B cell (primary cell): ENCODE measurements around the gene HES2. TPM values are rescaled to one million over a fixed set of nuclear protein-coding genes. Genes with fewer than 3 reads are reported as not detected.

ENCODE experiments used
- ATAC-seq: fragments of 200-7000 bp; cut with Tn5 transposase; one replicate; pipeline ENCODE4 v1.10.0; 2021; ENCODE audit warnings: low read depth, mild to moderate bottlenecking, moderate number of reproducible peaks, moderate library complexity
- CTCF ChIA-PET: fragments of 350-600 bp; sonication (Branson Sonifier 250); formaldehyde crosslinking; loops from one replicate; lab custom pipeline; 2021; ENCODE audit warnings: antibody characterized with exemption, inconsistent platforms; lab: Charles Lee
- POLR2A ChIA-PET: fragments of 350-600 bp; sonication (Branson Sonifier 250); formaldehyde crosslinking; loops from one replicate; lab custom pipeline; 2021; ENCODE audit warnings: antibody characterized with exemption; lab: Charles Lee
- DNase-seq: peaks from one replicate; pipeline ENCODE4 v3.0.0; 2013
- H2AFZ ChIP-seq: 2 replicates; pipeline ENCODE4 v1.6.1; 2012; ENCODE audit warnings: mild to moderate bottlenecking, low read depth, low read length; ENCODE audit not compliant: insufficient read depth, poor library complexity, severe bottlenecking
- H3K27ac ChIP-seq, 2 donors: 1 replicate in 1 of 2; 2 replicates in 1 of 2; pipeline ENCODE4 v1.5.1; 2012 to 2013; ENCODE audit warnings: low read length in 2 of 2, mild to moderate bottlenecking in 2 of 2, moderate library complexity in 1 of 2
- H3K27me3 ChIP-seq, 4 experiments: fragments of 200-600 bp in 1 of 4; sonication (generic) in 1 of 4; replicated peaks in 1 of 4; 1 replicate in 2 of 4; 2 replicates in 2 of 4; pipeline versions ENCODE4 v1.6.1 to v1.7.0; 2013 to 2016; ENCODE audit warnings: low read length in 3 of 4, mild to moderate bottlenecking in 2 of 4, mixed read lengths in 1 of 4, moderate library complexity in 1 of 4; ENCODE audit not compliant: insufficient read depth in 4 of 4, control insufficient read depth in 3 of 4; ENCODE audit errors: control extremely low read depth in 1 of 4
- H3K36me3 ChIP-seq, 2 experiments: replicated peaks in 1 of 2; 1 replicate in 1 of 2; 2 replicates in 1 of 2; pipeline versions ENCODE4 v1.6.1 to v1.7.1; 2013; ENCODE audit warnings: low read length in 1 of 2; ENCODE audit not compliant: insufficient read depth in 2 of 2, control insufficient read depth in 1 of 2; ENCODE audit errors: control extremely low read depth in 1 of 2, extremely low read depth in 1 of 2
- H3K4me1 ChIP-seq, 2 donors: fragments of 200-600 bp in 1 of 2; sonication (generic) in 1 of 2; 1 replicate in 1 of 2; 2 replicates in 1 of 2; pipeline versions ENCODE4 v1.5.1 to v1.6.1; 2013 to 2017; ENCODE audit warnings: low read length in 2 of 2; ENCODE audit not compliant: control insufficient read depth in 2 of 2, insufficient read depth in 2 of 2
- H3K4me2 ChIP-seq: replicated peaks from 2 replicates; pipeline ENCODE3; 2012; ENCODE audit warnings: mild to moderate bottlenecking, low read depth, low read length; ENCODE audit not compliant: poor library complexity, severe bottlenecking
- H3K4me3 ChIP-seq, 5 experiments: fragments of 200-600 bp in 1 of 5; sonication (generic) in 1 of 5; 1 replicate in 3 of 5; 2 replicates in 2 of 5; pipeline versions ENCODE4 v1.5.1 to v1.7.0; 2011 to 2016; ENCODE audit warnings: low read length in 4 of 5, mild to moderate bottlenecking in 4 of 5, low read depth in 2 of 5, control low read depth in 1 of 5, moderate library complexity in 1 of 5; ENCODE audit not compliant: insufficient read depth in 1 of 5; ENCODE audit errors: control extremely low read depth in 1 of 5, extremely low read depth in 1 of 5
- H3K79me2 ChIP-seq: fragments of 200-600 bp; sonication (generic); one replicate; pipeline ENCODE4 v1.6.0; 2016; ENCODE audit warnings: low read length; ENCODE audit not compliant: control insufficient read depth, insufficient read depth
- H3K9ac ChIP-seq: fragments of 200-600 bp; sonication (generic); 2 replicates; pipeline ENCODE4 v1.6.1; 2017; ENCODE audit warnings: mild to moderate bottlenecking, low read length, moderate library complexity
- H3K9me3 ChIP-seq, 3 donors: one replicate each; pipeline versions ENCODE4 v1.6.1 to v1.7.1; 2013; ENCODE audit warnings: low read length in 2 of 3; ENCODE audit not compliant: control insufficient read depth in 2 of 3, insufficient read depth in 1 of 3; ENCODE audit errors: control extremely low read depth in 1 of 3
- H4K20me1 ChIP-seq: 2 replicates; pipeline ENCODE4 v1.6.0; 2012; ENCODE audit warnings: mild to moderate bottlenecking, low read length; ENCODE audit not compliant: insufficient read depth, control insufficient read depth, poor library complexity, severe bottlenecking
- H3K27ac Mint-ChIP-seq: one replicate; pipeline ENCODE4 v1.8.0; 2021; ENCODE audit warnings: mixed read lengths
- H3K27me3 Mint-ChIP-seq: one replicate; pipeline ENCODE4 v1.8.0; 2021; ENCODE audit warnings: mixed read lengths
- H3K4me1 Mint-ChIP-seq: one replicate; pipeline ENCODE4 v1.8.0; 2021; ENCODE audit warnings: mixed read lengths
- H3K4me3 Mint-ChIP-seq: one replicate; pipeline ENCODE4 v1.8.0; 2021; ENCODE audit warnings: mixed read lengths
- H3K9me3 Mint-ChIP-seq: one replicate; pipeline ENCODE4 v1.8.0; 2022; ENCODE audit warnings: mixed read lengths; ENCODE audit not compliant: insufficient read depth
- CTCF ChIP-seq: fragments of 200-600 bp; IDR thresholded peaks from one replicate; pipeline ENCODE4 v1.8.0; 2022; ENCODE audit warnings: antibody characterized with exemption, mild to moderate bottlenecking
- EZH2 ChIP-seq: IDR thresholded peaks from 2 replicates; pipeline ENCODE4 v1.6.1; 2012; ENCODE audit warnings: borderline replicate concordance, low read depth, mild to moderate bottlenecking, moderate library complexity, low read length; ENCODE audit not compliant: insufficient read depth, poor library complexity, severe bottlenecking
- WGBS: methylation state at CpG from one replicate; pipeline ENCODE4 v1.1.5; 2013; ENCODE audit warnings: missing lambda C conversion rate; ENCODE audit not compliant: insufficient coverage; 5-methylcytosine and 5-hydroxymethylcytosine counted together
- intact Hi-C: fragments of 100-400 bp; cut with micrococcal nuclease; formaldehyde crosslinking; loops from one replicate; pipeline ENCODE4 v1.10.0; 2022
- polyA plus RNA-seq: library from polyadenylated mRNA; depleted of rRNA; stranded (reverse); fragments of >200 nt; gene quantifications from 2 replicates; pipeline ENCODE4 v1.2.3, GENCODE V29; 2012
- total RNA-seq, 2 donors: library from RNA; stranded (reverse); fragments of 120-200 nt in 1 of 2; gene quantifications; 1 replicate in 1 of 2; 2 replicates in 1 of 2; pipeline versions ENCODE4 v1.2.3 to v1.2.4, GENCODE V29; 2013 to 2022

The HES2 gene
- total and polyA plus RNA-seq, 2 donors (not counting 1 experiment from before 2014, with no cell fraction given): not detected

- peaks cover 6% of the 10 kb centered on the region for H3K4me1 Mint-ChIP-seq
- H3K9ac ChIP-seq: no peak overlapping the region
These were observed 1.6 kb downstream of the HES2 start for GRCh38 chr1:6417961-6418667.

More at GRCh38 chr1:6417961-6418667, 1.6 kb downstream of the HES2 start:
- Histone ChIP-seq H3K36me3 (no peaks in the 10 kb centered on the region), H3K9me3 (no peaks in the 10 kb centered on the region), H3K27ac (no peak overlapping the region), H3K4me3 (no peak overlapping the region), H3K4me2 (no peak overlapping the region), H4K20me1 (no peaks in the 10 kb centered on the region), H3K27me3 (peaks cover 0 to 68% (median 27%) of the 10 kb centered on the region in 4 experiments), H3K4me1 (peaks cover 13 to 23% of the 10 kb centered on the region in 2 donors), H2AFZ (no peak overlapping the region), H3K79me2 (no peaks in the 10 kb centered on the region)
- H3K4me3 Mint-ChIP-seq: no peak overlapping the region
- WGBS: 74% methylated on average over 7 of the region's 8 CpGs
- peaks cover 52% of the 10 kb centered on the region for H3K27me3 Mint-ChIP-seq
- no peak overlapping the region for H3K27ac Mint-ChIP-seq
- DNase-seq (no peak), ATAC-seq (no peak)
- CTCF ChIA-PET: interaction anchor here (6.1 kb wide), 1 partner anchor 21 kb away, joined by 53 read pairs; no protein-coding TSS in a partner anchor
- intact Hi-C loops: no loop called here
- TF ChIP-seq CTCF (no peak), EZH2 (no peak)
- no peaks in the 10 kb centered on the region for H3K9me3 Mint-ChIP-seq
- POLR2A ChIA-PET: no interaction called here
